ENCODE measurements around the gene GZMM.
A peak's percentile ranks its signal among the peaks of the same experiment; 100 is the strongest.
"Not testable (repeated sequence)": the region's sequence is repeated elsewhere in the genome, so short reads cannot be mapped to it uniquely, and the experiment has no call there.

Gene GZMM

DNA sequence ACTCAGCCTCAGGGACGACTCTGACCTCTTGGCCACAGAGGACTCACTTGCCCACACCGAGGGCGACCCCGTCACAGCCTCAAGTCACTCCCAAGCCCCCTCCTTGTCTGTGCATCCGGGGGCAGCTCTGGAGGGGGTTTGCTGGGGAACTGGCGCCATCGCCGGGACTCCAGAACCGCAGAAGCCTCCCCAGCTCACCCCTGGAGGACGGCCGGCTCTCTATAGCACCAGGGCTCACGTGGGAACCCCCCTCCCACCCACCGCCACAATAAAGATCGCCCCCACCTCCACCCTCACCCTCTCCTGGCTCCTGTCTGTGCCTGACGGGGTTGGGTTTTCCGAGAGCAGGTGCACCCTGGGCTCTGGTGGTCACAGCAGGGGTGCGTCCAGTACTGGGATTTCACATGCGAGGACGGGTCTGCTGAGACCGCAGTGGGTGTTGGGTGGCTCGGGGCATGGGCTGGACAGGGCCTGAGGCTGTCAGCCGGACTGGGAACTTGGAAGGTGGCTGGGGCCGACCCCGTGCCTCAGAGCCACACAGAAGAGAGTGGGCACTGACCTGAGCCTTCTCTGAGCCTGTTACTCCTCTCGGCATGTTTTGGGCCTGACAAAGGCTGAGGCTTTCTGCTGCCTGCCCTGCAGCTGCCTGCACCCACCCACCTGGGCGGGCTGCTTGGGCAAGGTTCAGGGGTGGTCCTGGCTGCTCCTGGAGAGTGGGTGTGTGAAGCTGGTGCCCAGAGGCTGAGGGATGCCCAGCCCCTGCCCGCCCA lies 39.5 kb downstream of the GZMM start:
- no peak for DNase-seq (ENCODE audit: low read depth in 3 of 3)

DNA sequence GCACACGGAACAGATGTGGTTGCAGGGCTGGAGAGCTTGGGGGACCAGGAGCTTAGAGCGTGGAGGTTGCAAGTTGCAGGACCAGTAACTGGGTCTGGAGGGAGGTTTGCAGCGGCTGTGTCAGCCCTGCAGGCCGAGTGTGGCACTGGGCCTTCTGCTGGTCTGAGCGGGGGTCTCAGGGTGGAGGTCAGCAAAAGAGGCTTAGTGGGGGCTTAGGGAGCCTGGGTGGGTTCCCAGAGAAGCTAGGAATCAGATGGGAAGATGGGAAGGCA lies 40.1 kb downstream of the GZMM start:
- no peak for DNase-seq (ENCODE audit: low read depth in 3 of 3)

GRCh38 chr19:584240-585001 lies 40.6 kb downstream of the GZMM start:
- peak in 2 of 3 experiments; percentile 27 to 57 for DNase-seq (ENCODE audit: low read depth in 3 of 3)

- not testable (repeated sequence) for DNase-seq (ENCODE audit: low read depth in 3 of 3)
Measured at GRCh38 chr19:585146-585545, 41.3 kb downstream of the GZMM start.

DNA sequence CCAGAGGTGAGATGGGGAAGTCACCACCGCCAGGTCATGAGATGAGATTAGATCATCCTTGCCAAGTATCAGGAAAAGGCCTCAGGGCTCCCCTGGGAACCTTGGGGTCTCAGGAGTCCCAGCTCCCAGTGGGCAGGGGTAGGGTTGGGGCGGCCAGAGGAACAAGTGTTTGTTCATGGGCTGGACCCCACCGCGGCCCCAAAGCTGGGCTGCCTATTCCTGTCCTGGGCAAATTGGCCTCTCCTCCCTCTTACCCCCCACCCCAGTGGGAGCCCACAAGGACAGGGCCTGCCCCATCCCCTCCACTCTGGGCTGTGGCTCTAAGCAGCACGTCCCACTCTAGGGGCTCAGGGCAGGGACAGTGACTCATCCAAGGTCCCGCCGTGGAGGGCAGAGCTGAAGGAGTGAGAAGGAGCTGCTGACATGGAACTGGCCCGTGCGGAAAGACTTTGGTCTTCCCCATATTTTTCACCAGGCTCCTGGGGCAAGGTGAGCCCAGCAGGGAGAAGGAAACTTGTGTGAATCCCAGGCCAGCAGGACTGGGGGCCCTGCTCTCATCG lies 41.8 kb downstream of the GZMM start:
- DNase-seq (ENCODE audit: low read depth in 3 of 3) = no peak

GRCh38 chr19:588093-588740 lies 44.4 kb downstream of the GZMM start:
- DNase-seq (ENCODE audit: low read depth in 3 of 3) = peak in 1 of 3 experiments; percentile 71

DNA sequence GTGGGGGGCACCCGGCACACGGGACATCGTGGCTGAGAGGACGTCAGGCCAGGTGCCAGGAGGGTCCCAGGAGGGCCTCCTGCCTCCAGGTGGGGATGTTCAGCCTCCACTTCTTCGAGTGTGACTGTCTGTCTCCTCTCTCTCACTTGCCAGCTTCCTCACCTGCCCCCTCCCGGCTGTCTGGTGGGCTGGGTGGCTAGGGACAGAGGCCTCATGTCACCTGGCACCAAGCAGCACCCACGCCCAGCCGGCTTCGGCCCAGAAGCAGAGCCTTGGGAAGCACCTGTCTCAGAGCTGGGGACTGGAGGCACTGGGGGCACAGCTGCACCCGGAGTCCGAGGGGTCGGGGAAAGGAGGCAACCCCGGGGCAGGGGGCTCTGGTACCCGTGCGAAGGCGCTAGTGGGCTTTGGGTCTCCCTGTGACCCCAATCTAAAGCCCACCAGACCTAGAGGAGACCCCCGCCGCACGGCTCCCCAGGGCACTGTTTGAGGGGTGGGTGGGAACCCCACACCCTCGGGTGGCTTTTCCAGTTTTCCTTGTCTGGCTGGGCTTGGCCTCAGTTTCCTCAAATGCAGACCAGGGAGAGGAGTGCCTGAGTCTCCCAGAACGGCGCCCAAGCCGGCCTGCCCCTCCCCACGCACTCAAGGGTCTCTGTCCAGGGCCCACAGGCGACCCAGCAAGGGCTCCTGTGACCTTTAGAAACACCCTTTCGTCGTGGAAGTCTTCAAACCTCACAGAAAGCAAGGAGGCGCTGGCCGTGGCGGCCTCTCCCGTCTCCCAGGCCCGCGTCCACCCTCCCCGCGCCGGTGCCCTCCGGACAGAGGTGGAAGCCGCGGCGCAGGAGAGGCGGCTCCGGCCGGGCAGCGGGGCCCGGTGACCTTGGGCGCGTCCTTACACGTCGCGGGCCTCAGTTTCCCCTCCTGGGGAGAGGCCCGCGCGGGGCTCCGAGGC lies 45.2 kb downstream of the GZMM start:
- no peak for DNase-seq (ENCODE audit: low read depth in 3 of 3)

DNA sequence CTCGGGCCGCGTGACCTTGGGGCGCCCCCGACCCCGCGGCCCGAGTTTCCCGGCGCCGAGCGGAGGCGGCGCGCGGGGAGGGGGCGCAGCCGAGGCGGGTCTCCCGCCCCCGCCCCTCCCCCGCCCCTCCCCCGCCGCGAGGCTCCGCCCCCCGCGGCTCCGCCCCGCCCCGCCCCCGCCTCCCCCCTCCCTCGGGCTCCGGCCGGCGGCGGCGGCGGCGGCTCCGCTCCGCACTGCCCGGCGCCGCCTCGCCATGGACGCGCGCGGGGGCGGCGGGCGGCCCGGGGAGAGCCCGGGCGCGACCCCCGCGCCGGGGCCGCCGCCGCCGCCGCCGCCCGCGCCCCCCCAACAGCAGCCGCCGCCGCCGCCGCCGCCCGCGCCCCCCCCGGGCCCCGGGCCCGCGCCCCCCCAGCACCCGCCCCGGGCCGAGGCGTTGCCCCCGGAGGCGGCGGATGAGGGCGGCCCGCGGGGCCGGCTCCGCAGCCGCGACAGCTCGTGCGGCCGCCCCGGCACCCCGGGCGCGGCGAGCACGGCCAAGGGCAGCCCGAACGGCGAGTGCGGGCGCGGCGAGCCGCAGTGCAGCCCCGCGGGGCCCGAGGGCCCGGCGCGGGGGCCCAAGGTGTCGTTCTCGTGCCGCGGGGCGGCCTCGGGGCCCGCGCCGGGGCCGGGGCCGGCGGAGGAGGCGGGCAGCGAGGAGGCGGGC lies 46.0 kb downstream of the GZMM start, which contains the start of gene HCN2:
Gene HCN2, plus strand, starts transcription at position 189 of the 703 bp plus-strand sequence. Its CDS starts 65 bp downstream, at position 254.
- DNase-seq (ENCODE audit: low read depth in 3 of 3) = no peak

GRCh38 chr19:590396-590745 lies 46.5 kb downstream of the GZMM start:
- DNase-seq (ENCODE audit: low read depth in 3 of 3) = no peak

GRCh38 chr19:590750-591098 lies 46.9 kb downstream of the GZMM start:
- DNase-seq (ENCODE audit: low read depth in 3 of 3) = no peak

DNA sequence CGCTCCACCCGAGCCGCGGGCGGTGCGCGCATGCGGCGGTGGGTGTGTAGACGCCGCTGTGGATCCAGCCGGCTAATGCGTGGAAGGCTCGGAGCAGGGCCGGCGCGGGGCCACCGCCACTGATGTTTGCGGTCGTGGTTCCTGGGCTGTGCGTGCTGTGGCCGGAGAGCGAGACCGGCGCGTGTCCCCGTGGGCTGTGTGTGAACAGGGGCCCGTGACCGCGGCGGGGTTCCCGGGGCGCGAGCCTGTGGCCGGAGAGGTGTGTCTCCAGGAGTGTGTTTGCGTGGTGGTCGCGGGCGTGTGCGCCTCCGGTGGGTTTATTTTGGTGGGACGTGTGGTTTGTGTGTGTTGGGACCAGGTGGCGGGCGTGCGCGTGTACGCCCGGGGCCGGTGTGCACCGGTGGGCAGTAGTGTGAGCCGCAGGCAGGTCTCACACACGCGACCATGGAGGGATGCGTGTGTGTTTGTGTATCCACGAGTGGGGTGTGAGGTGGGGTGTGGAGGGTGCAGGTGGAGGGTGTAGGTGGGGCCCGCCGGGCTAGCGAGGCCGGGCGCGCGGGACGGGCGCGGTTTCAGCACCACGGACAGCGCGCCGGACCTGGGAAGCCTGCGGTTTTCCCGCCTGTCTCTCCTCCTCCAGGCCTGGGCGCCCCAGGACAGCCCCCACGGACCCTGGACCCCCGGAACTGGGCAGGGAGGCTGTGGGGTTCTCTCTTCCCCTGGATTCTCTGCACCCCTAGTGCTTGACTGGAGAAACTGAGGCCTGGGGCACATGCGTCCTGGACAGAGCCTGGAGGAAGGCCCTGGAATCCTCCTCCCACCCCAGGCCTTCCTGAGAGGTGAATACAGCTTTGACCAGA lies 47.5 kb downstream of the GZMM start:
- no peak for DNase-seq (ENCODE audit: low read depth in 3 of 3)

DNA sequence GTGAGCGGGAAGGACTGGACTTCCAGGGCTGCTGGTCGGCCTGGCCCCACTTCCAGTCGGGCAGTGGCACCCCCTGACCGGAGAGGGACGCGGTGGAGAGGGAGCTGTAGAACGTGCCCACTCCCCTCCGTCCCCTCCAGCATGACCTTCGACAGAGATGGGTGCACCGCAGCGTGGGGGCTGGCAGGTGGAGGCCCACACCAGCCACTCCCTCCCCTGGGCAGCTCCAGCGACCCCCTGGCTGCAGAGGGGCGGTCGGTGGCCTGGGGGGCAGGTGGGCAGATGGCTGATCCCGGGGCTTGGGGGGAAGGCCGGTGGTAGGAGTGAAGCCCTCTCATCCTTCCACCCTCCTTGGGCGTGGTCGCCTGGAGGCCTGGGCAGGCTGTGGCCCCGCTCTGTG lies 48.2 kb downstream of the GZMM start:
- DNase-seq (ENCODE audit: low read depth in 3 of 3) = no peak

- DNase-seq (ENCODE audit: low read depth in 3 of 3) = no peak
Measured at GRCh38 chr19:593055-593454, 49.2 kb downstream of the GZMM start.

- no peak for DNase-seq (ENCODE audit: low read depth in 3 of 3)
Measured at GRCh38 chr19:593505-593904, 49.7 kb downstream of the GZMM start.

- DNase-seq (ENCODE audit: low read depth in 3 of 3) = no peak
Measured at GRCh38 chr19:594265-594870, 50.5 kb downstream of the GZMM start.

DNA sequence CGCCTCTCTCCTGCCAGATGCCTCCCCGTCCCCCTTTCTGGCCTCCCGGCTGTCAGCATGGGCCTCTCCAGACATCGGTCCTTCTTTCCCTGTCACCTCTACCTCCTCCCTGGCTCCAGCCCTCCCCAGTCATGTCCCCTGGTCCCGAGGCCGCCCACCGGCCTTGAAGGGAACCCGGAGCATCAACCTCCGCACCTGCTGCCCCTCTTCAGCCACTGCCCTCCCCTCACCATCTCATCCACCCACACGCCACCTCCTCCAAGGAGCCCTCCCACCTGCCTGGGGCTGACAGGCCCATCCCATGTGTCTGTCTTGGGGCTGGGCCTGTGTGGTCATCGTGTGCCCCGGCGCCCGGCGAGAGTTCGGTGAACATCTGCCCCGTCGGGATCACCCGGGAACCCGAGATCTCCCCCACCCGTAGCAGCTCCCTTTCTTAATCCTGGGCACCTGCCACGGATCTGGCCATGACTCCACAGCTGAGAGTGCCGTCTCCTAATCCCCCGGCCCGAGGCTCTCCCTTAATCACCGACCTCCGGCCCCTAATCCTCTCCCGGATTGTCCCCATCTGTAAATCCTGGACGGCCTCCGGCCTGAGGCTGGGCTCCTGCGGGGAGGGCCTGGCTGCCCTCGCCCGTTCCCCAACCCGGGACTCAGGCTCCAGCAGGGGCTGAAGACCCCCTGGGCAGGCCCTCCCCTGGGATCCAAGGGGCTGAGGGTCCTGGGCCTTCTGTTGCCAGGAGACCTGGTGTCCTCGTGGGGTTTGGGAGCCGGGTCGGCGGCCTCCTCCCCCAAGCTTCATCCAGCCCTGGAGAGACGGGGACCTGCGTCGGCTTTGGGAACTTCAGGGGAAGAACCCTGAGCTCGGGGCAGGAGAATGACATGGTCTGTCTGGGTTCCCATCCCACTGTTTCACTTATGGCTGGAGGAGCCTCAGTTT lies 51.7 kb downstream of the GZMM start:
- no peak for DNase-seq (ENCODE audit: low read depth in 3 of 3)

DNA sequence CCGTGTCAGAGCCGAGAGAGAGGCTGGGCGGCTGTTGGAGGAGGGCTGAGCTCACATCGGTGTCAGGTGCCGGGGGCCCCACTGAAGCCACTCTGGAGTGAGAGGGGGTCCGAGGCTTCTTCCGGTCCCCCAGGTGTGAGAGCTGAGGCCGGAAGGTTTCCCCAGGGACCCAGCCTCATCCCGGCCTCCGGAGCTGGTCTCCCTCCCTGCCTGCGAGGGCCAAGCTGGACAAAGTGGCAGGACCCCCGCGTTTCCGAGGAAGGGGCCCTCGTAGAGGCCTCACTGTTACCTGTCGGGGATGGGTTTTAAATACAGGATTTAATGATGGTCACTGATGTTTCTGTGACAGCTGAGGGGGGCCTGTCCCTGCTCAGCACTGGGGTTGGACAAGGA lies 52.4 kb downstream of the GZMM start:
- DNase-seq (ENCODE audit: low read depth in 3 of 3) = no peak
